H9 (cell line): ENCODE results near the gene LRRC7. TPM values are rescaled to one million over a fixed set of nuclear protein-coding genes. Genes with fewer than 3 reads are reported as not detected.

Experiments
- DNase-seq: peaks from one replicate; pipeline ENCODE4 v3.0.0-alpha.2; 2017
- H2AFZ ChIP-seq: one replicate; pipeline ENCODE4 v1.6.1; 2013; ENCODE audit warnings: mild to moderate bottlenecking, low read length, control low read depth, moderate library complexity
- H2AK5ac ChIP-seq: 2 replicates; pipeline ENCODE4 v1.6.1; 2013; ENCODE audit warnings: low read length, control low read depth, mixed read lengths; ENCODE audit not compliant: insufficient read length
- H2BK120ac ChIP-seq: one replicate; pipeline ENCODE4 v1.6.1; 2013; ENCODE audit warnings: low read depth, mild to moderate bottlenecking, low read length, control low read depth, inconsistent platforms; ENCODE audit not compliant: poor library complexity, severe bottlenecking
- H2BK12ac ChIP-seq: 2 replicates; pipeline ENCODE4 v1.6.1; 2013; ENCODE audit warnings: low read length, control low read depth, mixed read lengths, low read depth; ENCODE audit not compliant: insufficient read length
- H2BK15ac ChIP-seq: 2 replicates; pipeline ENCODE4 v1.6.1; 2013; ENCODE audit warnings: low read depth, low read length, control low read depth
- H2BK20ac ChIP-seq: one replicate; pipeline ENCODE4 v1.6.1; 2013; ENCODE audit warnings: low read depth, mild to moderate bottlenecking, low read length, control low read depth, inconsistent platforms; ENCODE audit not compliant: poor library complexity, severe bottlenecking
- H2BK5ac ChIP-seq: 2 replicates; pipeline ENCODE4 v1.6.1; 2013; ENCODE audit warnings: low read length, control low read depth, mixed read lengths; ENCODE audit not compliant: insufficient read length
- H3K14ac ChIP-seq: 2 replicates; pipeline ENCODE4 v1.6.1; 2013; ENCODE audit warnings: low read length, control low read depth; ENCODE audit not compliant: insufficient read depth
- H3K18ac ChIP-seq: 2 replicates; pipeline ENCODE4 v1.6.1; 2013; ENCODE audit warnings: low read depth, mild to moderate bottlenecking, mixed read lengths, low read length, control low read depth; ENCODE audit not compliant: insufficient read length
- H3K23ac ChIP-seq: 2 replicates; pipeline ENCODE4 v1.6.1; 2013; ENCODE audit warnings: low read length, control low read depth, mixed read lengths, low read depth; ENCODE audit not compliant: insufficient read length
- H3K23me2 ChIP-seq: 2 replicates; pipeline ENCODE4 v1.6.1; 2013; ENCODE audit warnings: low read depth, mild to moderate bottlenecking, mixed read lengths, low read length, control low read depth; ENCODE audit not compliant: insufficient read length, poor library complexity, severe bottlenecking
- H3K27ac ChIP-seq: 2 replicates; pipeline ENCODE4 v1.5.1; 2013; ENCODE audit warnings: low read length, control low read depth, mixed read lengths, low read depth; ENCODE audit not compliant: insufficient read length
- H3K27me3 ChIP-seq: 2 replicates; pipeline ENCODE4 v1.6.1; 2013; ENCODE audit warnings: low read length, control low read depth, inconsistent platforms; ENCODE audit not compliant: insufficient read depth
- H3K4ac ChIP-seq: 2 replicates; pipeline ENCODE4 v1.6.1; 2013; ENCODE audit warnings: low read depth, mild to moderate bottlenecking, control low read depth, inconsistent platforms, low read length, moderate library complexity
- H3K4me1 ChIP-seq: 2 replicates; pipeline ENCODE4 v1.6.1; 2013; ENCODE audit warnings: low read length, control low read depth, inconsistent platforms; ENCODE audit not compliant: insufficient read depth
- H3K4me2 ChIP-seq: 2 replicates; pipeline ENCODE4 v1.6.1; 2013; ENCODE audit warnings: low read length, control low read depth, mixed read lengths; ENCODE audit not compliant: insufficient read length, insufficient read depth
- H3K56ac ChIP-seq: 2 replicates; pipeline ENCODE4 v1.6.1; 2013; ENCODE audit warnings: low read depth, mild to moderate bottlenecking, mixed read lengths, low read length, control low read depth; ENCODE audit not compliant: insufficient read length
- H3K79me1 ChIP-seq: 2 replicates; pipeline ENCODE4 v1.6.1; 2013; ENCODE audit warnings: low read depth, mild to moderate bottlenecking, moderate library complexity, low read length, control low read depth, inconsistent platforms; ENCODE audit not compliant: insufficient read depth, poor library complexity, severe bottlenecking
- H3K79me2 ChIP-seq: 2 replicates; pipeline ENCODE4 v1.6.1; 2013; ENCODE audit warnings: low read length, control low read depth, inconsistent platforms; ENCODE audit not compliant: insufficient read depth
- H3K9ac ChIP-seq: 2 replicates; pipeline ENCODE4 v1.6.1; 2013; ENCODE audit warnings: low read length, control low read depth, mixed read lengths; ENCODE audit not compliant: insufficient read length; ENCODE audit errors: extremely low read depth
- H3K9me3 ChIP-seq: one replicate; pipeline ENCODE4 v1.6.1; 2013; ENCODE audit warnings: low read depth, low read length, inconsistent platforms; ENCODE audit not compliant: control insufficient read depth
- H3T11ph ChIP-seq: one replicate; pipeline ENCODE4 v1.6.1; 2013; ENCODE audit warnings: mild to moderate bottlenecking, low read length, control low read depth, inconsistent platforms
- H4K20me1 ChIP-seq: one replicate; pipeline ENCODE4 v1.6.1; 2013; ENCODE audit not compliant: control insufficient read depth, insufficient read length, insufficient read depth
- H4K5ac ChIP-seq: 2 replicates; pipeline ENCODE4 v1.6.1; 2013; ENCODE audit warnings: low read depth, mild to moderate bottlenecking, mixed read lengths, low read length, control low read depth; ENCODE audit not compliant: insufficient read length
- H4K8ac ChIP-seq: replicated peaks from 2 replicates; pipeline ENCODE4 v1.6.1; 2013; ENCODE audit warnings: low read length, control low read depth, mixed read lengths, low read depth; ENCODE audit not compliant: insufficient read length
- H4K91ac ChIP-seq: 2 replicates; pipeline ENCODE4 v1.6.1; 2013; ENCODE audit warnings: low read depth, mild to moderate bottlenecking, moderate library complexity, mixed read lengths, low read length, control low read depth; ENCODE audit not compliant: insufficient read length
- H3K27ac Mint-ChIP-seq, 3 experiments: 2 replicates in 2 of 3; 3 replicates in 1 of 3; pipeline ENCODE4 v1.8.0; 2020 to 2021; ENCODE audit warnings: mixed read lengths in 3 of 3, mild to moderate bottlenecking in 1 of 3, moderate library complexity in 1 of 3
- H3K27me3 Mint-ChIP-seq: 2 replicates; pipeline ENCODE4 v1.8.0; 2021; ENCODE audit warnings: low read depth, mild to moderate bottlenecking, moderate library complexity, mixed read lengths
- H3K36me3 Mint-ChIP-seq, 3 experiments: 2 replicates in 2 of 3; 3 replicates in 1 of 3; pipeline ENCODE4 v1.8.0; 2020 to 2021; ENCODE audit warnings: low read depth in 3 of 3, mixed read lengths in 3 of 3; ENCODE audit not compliant: insufficient read depth in 1 of 3
- H3K4me1 Mint-ChIP-seq, 2 experiments: 2 replicates each; pipeline ENCODE4 v1.8.0; 2020; ENCODE audit warnings: mixed read lengths in 2 of 2
- H3K4me3 Mint-ChIP-seq, 2 experiments: 2 replicates in 1 of 2; 3 replicates in 1 of 2; pipeline ENCODE4 v1.8.0; 2020 to 2021; ENCODE audit warnings: mild to moderate bottlenecking in 2 of 2, mixed read lengths in 2 of 2, moderate library complexity in 1 of 2
- H3K9me3 Mint-ChIP-seq, 2 experiments: 2 replicates in 1 of 2; 3 replicates in 1 of 2; pipeline ENCODE4 v1.8.0; 2020; ENCODE audit warnings: mild to moderate bottlenecking in 2 of 2, mixed read lengths in 2 of 2, moderate library complexity in 1 of 2
- WGBS: extraction: QIAGEN DNeasy Blood & Tissue Kit; methylation state at CpG from one replicate; pipeline ENCODE4 v1.1.7; 2013; ENCODE audit warnings: missing lambda C conversion rate, low lambda C conversion rate, mixed read lengths; ENCODE audit not compliant: insufficient read length; ENCODE audit errors: extremely low coverage; 5-methylcytosine and 5-hydroxymethylcytosine counted together
- total RNA-seq: library from RNA; stranded (reverse); gene quantifications from 2 replicates; pipeline ENCODE4 v1.2.1, GENCODE V29; 2021
- TF ChIP-seq, protein P1 (sequence below): fragments of 200-600 bp; sonication (generic); conservative IDR thresholded peaks from 3 replicates; pipeline ENCODE4 v1.8.0; 2021; ENCODE audit warnings: antibody characterized with exemption, mild to moderate bottlenecking

LRRC7 gene
- total RNA-seq, 1 experiment from 2014 or later: not detected

DNA sequence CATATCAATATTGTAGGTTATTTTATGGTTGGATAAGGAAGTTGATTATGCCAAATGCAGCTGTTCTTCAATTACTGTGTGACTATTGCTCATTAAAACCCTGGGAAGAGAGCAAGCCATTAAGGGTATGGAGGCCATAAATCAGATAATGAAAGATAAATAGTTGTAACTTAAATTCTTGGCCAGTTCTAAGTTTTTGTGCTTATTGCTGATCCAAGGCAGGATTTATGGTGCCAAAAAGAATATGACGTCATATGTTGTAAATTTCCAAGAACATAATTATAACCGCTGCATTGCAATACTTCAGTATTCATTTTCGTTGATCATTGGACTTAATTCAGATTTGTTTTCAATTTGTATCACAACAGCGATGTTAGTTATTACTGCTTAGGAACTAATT is 426.1 kb downstream of the LRRC7 start:
- H4K20me1 ChIP-seq: no peaks in the 10 kb centered on the region
- no peak overlapping the region for H3K14ac ChIP-seq
- Mint-ChIP-seq H3K9me3 (peaks cover 0 to 2% of the 10 kb centered on the region in 2 experiments; a peak in 1 of 5 replicates), H3K4me1 (peaks cover 0 to 7% of the 10 kb centered on the region in 2 experiments; a peak in 2 of 4 replicates), H3K4me3 (no peak overlapping the region), H3K27me3 (no peaks in the 10 kb centered on the region), H3K36me3 (no peaks in the 10 kb centered on the region), H3K27ac (no peak overlapping the region)
- no peaks in the 10 kb centered on the region for H3K79me2 ChIP-seq
- H3T11ph ChIP-seq: no peak overlapping the region
- no peaks in the 10 kb centered on the region for H3K9me3 ChIP-seq
- no peak overlapping the region for H3K27ac ChIP-seq
- H3K56ac ChIP-seq: no peak overlapping the region
- H4K5ac ChIP-seq: no peak overlapping the region
- no peak overlapping the region for H3K4ac ChIP-seq
- H2BK12ac ChIP-seq: no peak overlapping the region
- H2BK15ac ChIP-seq: no peak overlapping the region
- H3K23ac ChIP-seq: no peak overlapping the region
- no peak overlapping the region for H2AK5ac ChIP-seq
- H2AFZ ChIP-seq: no peak overlapping the region
- H3K23me2 ChIP-seq: no peaks in the 10 kb centered on the region
- H3K79me1 ChIP-seq: no peaks in the 10 kb centered on the region
- no peaks in the 10 kb centered on the region for H3K27me3 ChIP-seq
- no peak overlapping the region for H4K91ac ChIP-seq
- no CpG with 5 or more reads among the region's 4 CpGs for whole genome bisulfite sequencing
- H2BK5ac ChIP-seq: no peak overlapping the region
- H3K18ac ChIP-seq: no peak overlapping the region
- no peak overlapping the region for H4K8ac ChIP-seq
- no peaks in the 10 kb centered on the region for H3K4me1 ChIP-seq
- H3K9ac ChIP-seq: no peak overlapping the region
- no peak overlapping the region for H3K4me2 ChIP-seq
- H2BK120ac ChIP-seq: no peak overlapping the region
- no peak overlapping the region for H2BK20ac ChIP-seq
- TF ChIP-seq, protein P1, sequence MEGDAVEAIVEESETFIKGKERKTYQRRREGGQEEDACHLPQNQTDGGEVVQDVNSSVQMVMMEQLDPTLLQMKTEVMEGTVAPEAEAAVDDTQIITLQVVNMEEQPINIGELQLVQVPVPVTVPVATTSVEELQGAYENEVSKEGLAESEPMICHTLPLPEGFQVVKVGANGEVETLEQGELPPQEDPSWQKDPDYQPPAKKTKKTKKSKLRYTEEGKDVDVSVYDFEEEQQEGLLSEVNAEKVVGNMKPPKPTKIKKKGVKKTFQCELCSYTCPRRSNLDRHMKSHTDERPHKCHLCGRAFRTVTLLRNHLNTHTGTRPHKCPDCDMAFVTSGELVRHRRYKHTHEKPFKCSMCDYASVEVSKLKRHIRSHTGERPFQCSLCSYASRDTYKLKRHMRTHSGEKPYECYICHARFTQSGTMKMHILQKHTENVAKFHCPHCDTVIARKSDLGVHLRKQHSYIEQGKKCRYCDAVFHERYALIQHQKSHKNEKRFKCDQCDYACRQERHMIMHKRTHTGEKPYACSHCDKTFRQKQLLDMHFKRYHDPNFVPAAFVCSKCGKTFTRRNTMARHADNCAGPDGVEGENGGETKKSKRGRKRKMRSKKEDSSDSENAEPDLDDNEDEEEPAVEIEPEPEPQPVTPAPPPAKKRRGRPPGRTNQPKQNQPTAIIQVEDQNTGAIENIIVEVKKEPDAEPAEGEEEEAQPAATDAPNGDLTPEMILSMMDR: no peak
- DNase-seq: no peak
